Smooth muscle cell (in vitro differentiated cells): ENCODE data around the gene CPPED1. TPM values are rescaled to one million over a fixed set of nuclear protein-coding genes. Genes with fewer than 3 reads are reported as not detected.

ENCODE experiments used
- DNase-seq: peaks from one replicate; lab custom pipeline; 2025; ENCODE audit not compliant: unreplicated experiment; lab: John Stamatoyannopoulos, UW
- H2AFZ ChIP-seq: fragments of 200-600 bp; sonication (generic); 2 replicates; pipeline ENCODE4 v1.6.0; 2016; ENCODE audit warnings: antibody characterized with exemption, low read depth, mild to moderate bottlenecking
- H3F3A ChIP-seq: fragments of 200-600 bp; sonication (generic); 2 replicates; pipeline ENCODE4 v1.6.0; 2017; ENCODE audit warnings: antibody characterized with exemption, low read depth
- H3K27ac ChIP-seq: fragments of 200-600 bp; sonication (generic); 2 replicates; pipeline ENCODE4 v1.5.1; 2016; ENCODE audit warnings: low read depth, mild to moderate bottlenecking
- H3K27me3 ChIP-seq: fragments of 200-600 bp; sonication (generic); 2 replicates; pipeline ENCODE4 v1.6.1; 2016; ENCODE audit warnings: low read depth, mild to moderate bottlenecking
- H3K36me3 ChIP-seq: fragments of 200-600 bp; sonication (generic); 2 replicates; pipeline ENCODE4 v1.5.1; 2016; ENCODE audit warnings: low read depth
- H3K4me1 ChIP-seq: fragments of 200-600 bp; sonication (generic); 2 replicates; pipeline ENCODE4 v1.5.1; 2016; ENCODE audit warnings: low read depth
- H3K4me2 ChIP-seq: fragments of 200-600 bp; sonication (generic); 2 replicates; pipeline ENCODE4 v1.6.0; 2016; ENCODE audit warnings: mild to moderate bottlenecking
- H3K4me3 ChIP-seq: fragments of 200-600 bp; sonication (generic); 2 replicates; pipeline ENCODE4 v1.5.1; 2016; ENCODE audit warnings: mild to moderate bottlenecking
- H3K79me2 ChIP-seq: fragments of 200-600 bp; sonication (generic); 2 replicates; pipeline ENCODE4 v1.6.0; 2016; ENCODE audit warnings: low read depth, mild to moderate bottlenecking
- H3K9ac ChIP-seq: fragments of 200-600 bp; sonication (generic); 2 replicates; pipeline ENCODE4 v1.6.0; 2016; ENCODE audit warnings: low read depth
- H3K9me3 ChIP-seq: fragments of 200-600 bp; sonication (generic); replicated peaks from 2 replicates; pipeline ENCODE4 v1.5.1; 2016; ENCODE audit warnings: low read depth
- H4K20me1 ChIP-seq: fragments of 200-600 bp; sonication (generic); 2 replicates; pipeline ENCODE4 v1.6.0; 2016; ENCODE audit warnings: low read depth
- CTCF ChIP-seq: fragments of 200-600 bp; sonication (generic); IDR thresholded peaks from 2 replicates; pipeline ENCODE4 v1.5.1; 2017; ENCODE audit warnings: borderline replicate concordance, mild to moderate bottlenecking, antibody characterized with exemption; ENCODE audit not compliant: insufficient read depth, poor library complexity, severe bottlenecking
- WGBS: methylation state at CpG from one replicate; pipeline ENCODE4 v1.1.7; 2016; ENCODE audit warnings: low lambda C conversion rate; 5-methylcytosine and 5-hydroxymethylcytosine counted together
- polyA plus RNA-seq: library from polyadenylated mRNA; unstranded; fragments of >200 nt; fragmentation: Nextera tagmentation; extraction: Ambion mirVana; gene quantifications from 2 replicates; pipeline ENCODE4 v1.2.1, GENCODE V29; 2016
- total RNA-seq: library from RNA; depleted of rRNA; stranded (reverse); fragments of >200 nt; gene quantifications from 2 replicates; pipeline ENCODE4 v1.2.3, GENCODE V29; 2014

The CPPED1 gene
- total and polyA plus RNA-seq, 2 experiments from 2014 or later, result 17.2 to 20.9 TPM

DNA sequence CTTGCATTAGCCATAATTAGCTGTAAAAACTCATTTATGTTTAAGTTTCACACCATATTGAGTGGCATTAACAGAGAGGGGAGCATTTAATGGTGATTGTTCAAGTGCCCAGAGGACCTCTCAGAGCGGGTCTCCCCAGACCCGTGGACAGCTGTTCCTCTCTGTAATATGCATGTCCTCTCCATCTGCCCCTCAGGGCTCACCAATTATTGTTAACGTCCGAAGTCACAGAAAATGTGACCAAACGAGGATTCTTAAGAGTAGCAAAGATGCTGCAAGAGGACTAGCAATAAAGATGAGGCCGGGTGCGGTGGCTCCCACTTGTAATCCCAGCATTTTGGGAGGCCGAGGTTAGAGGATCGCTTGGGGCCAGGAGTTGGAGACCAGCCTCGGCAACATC is 130.2 kb downstream of the CPPED1 start:
- no peaks in the 10 kb centered on the region for H3K9me3 ChIP-seq
- H3K4me1 ChIP-seq, result no peaks in the 10 kb centered on the region
- H3K79me2 ChIP-seq, result no peaks in the 10 kb centered on the region
- H3K27me3 ChIP-seq, result no peaks in the 10 kb centered on the region
- no peaks in the 10 kb centered on the region for H3F3A ChIP-seq
- DNase-seq, result no peak
- H4K20me1 ChIP-seq, result no peaks in the 10 kb centered on the region
- no peak overlapping the region for H3K27ac ChIP-seq
- no peak for TF ChIP-seq CTCF
- H3K36me3 ChIP-seq, result no peaks in the 10 kb centered on the region
- WGBS, result 92% methylated on average over 10 of the region's 10 CpGs
- no peak overlapping the region for H3K4me2 ChIP-seq
- H3K4me3 ChIP-seq, result no peak overlapping the region
- H2AFZ ChIP-seq, result no peak overlapping the region
- no peak overlapping the region for H3K9ac ChIP-seq

GRCh38 chr16:12672986-12673385 is 130.7 kb downstream of the CPPED1 start:
- H2AFZ ChIP-seq, result no peak overlapping the region
- no peak overlapping the region for H3K9ac ChIP-seq
- H3K27ac ChIP-seq, result no peak overlapping the region
- 95% methylated on average over 8 of the region's 8 CpGs for WGBS
- H3K9me3 ChIP-seq, result peaks cover 3% of the 10 kb centered on the region
- H3K36me3 ChIP-seq, result no peaks in the 10 kb centered on the region
- no peaks in the 10 kb centered on the region for H3K79me2 ChIP-seq
- TF ChIP-seq CTCF, result no peak
- H3K4me3 ChIP-seq, result no peak overlapping the region
- H4K20me1 ChIP-seq, result no peaks in the 10 kb centered on the region
- H3K4me2 ChIP-seq, result no peak overlapping the region
- H3K27me3 ChIP-seq, result no peaks in the 10 kb centered on the region
- H3F3A ChIP-seq, result no peaks in the 10 kb centered on the region
- H3K4me1 ChIP-seq, result no peaks in the 10 kb centered on the region
- DNase-seq, result no peak

DNA sequence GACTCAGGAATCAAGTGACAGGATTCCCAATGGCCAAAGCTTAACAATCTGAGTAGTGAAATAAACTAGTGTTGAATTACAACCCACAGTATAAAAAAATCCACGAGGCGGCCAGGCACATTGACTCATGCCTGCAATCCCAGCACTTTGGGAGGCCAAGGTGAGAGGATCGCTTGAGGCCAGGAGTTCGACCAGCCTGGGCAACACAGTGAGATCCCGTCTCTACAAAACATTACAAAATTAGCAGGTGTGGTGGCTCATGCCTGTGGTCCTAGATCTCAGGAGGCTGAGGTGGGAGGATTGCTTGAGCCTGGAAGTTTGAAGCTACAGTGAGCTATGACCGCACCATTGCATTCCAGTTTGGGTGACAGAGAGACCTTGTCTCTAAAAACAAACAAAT is 133.8 kb downstream of the CPPED1 start:
- no peak for DNase-seq
- H3K27ac ChIP-seq, result no peak overlapping the region
- no peaks in the 10 kb centered on the region for H4K20me1 ChIP-seq
- no peak overlapping the region for H2AFZ ChIP-seq
- no peak for TF ChIP-seq CTCF
- no peaks in the 10 kb centered on the region for H3K36me3 ChIP-seq
- H3K4me3 ChIP-seq, result no peak overlapping the region
- H3K79me2 ChIP-seq, result no peaks in the 10 kb centered on the region
- WGBS, result 97% methylated on average over 6 of the region's 6 CpGs
- peaks cover 8% of the 10 kb centered on the region for H3K9me3 ChIP-seq
- no peaks in the 10 kb centered on the region for H3K4me1 ChIP-seq
- no peaks in the 10 kb centered on the region for H3K27me3 ChIP-seq
- H3K9ac ChIP-seq, result no peak overlapping the region
- no peaks in the 10 kb centered on the region for H3F3A ChIP-seq
- no peak overlapping the region for H3K4me2 ChIP-seq

- no peak for DNase-seq
- Histone ChIP-seq H3K4me2 (no peak overlapping the region), H3K27ac (no peak overlapping the region), H3K36me3 (no peaks in the 10 kb centered on the region), H3K9ac (no peak overlapping the region), H3K79me2 (no peaks in the 10 kb centered on the region), H4K20me1 (no peaks in the 10 kb centered on the region), H3K9me3 (peaks cover 8% of the 10 kb centered on the region), H3K27me3 (no peaks in the 10 kb centered on the region), H3K4me1 (no peaks in the 10 kb centered on the region), H2AFZ (no peak overlapping the region), H3F3A (no peaks in the 10 kb centered on the region), H3K4me3 (no peak overlapping the region)
- TF ChIP-seq CTCF, result no peak
- WGBS, result 70% methylated on average over 3 of the region's 3 CpGs
Measured at GRCh38 chr16:12667909-12668308, 135.8 kb downstream of the CPPED1 start.
